K562 (cell line): ENCODE results near the gene TMSB4X. TPM values are rescaled to one million over a fixed set of nuclear protein-coding genes. Genes with fewer than 3 reads are reported as not detected.

Source experiments
- ATAC-seq: fragments of 200-7000 bp; cut with Tn5 transposase; 3 replicates; pipeline ENCODE4 v1.9.1; 2020; ENCODE audit warnings: moderate library complexity
- BruUV-seq: library from RNA; stranded (reverse); fragments of 400-500 nt; replicated peaks from 2 replicates; lab custom pipeline; 2021; lab: Mats Ljungman, UMichigan
- CTCF ChIA-PET: fragments of 300-600 bp; formaldehyde crosslinking; extraction: SDS; loops from one replicate; lab custom pipeline; 2021; ENCODE audit warnings: low intra/inter-chr PET ratio; lab: Yijun Ruan, JAX
- POLR2A ChIA-PET: fragments of 300-600, 350-650 bp; sonication (Branson Sonifier 250); formaldehyde crosslinking; extraction: SDS; loops from one replicate; lab custom pipeline; 2021; ENCODE audit warnings: antibody characterized with exemption, inconsistent platforms; lab: Yijun Ruan, JAX
- DNase-seq, 4 experiments: peaks; one replicate each; pipeline versions ENCODE4 v3.0.0 to v3.0.0-alpha.2; 2011 to 2018; ENCODE audit warnings: low spot score in 3 of 4, mixed read lengths in 3 of 4; ENCODE audit errors: extremely low read depth in 1 of 4
- FAIRE-seq: peaks from 2 replicates; lab custom pipeline; 2011; peaks lifted over from hg19 to GRCh38; lab: Jason Lieb, UNC
- H2AFZ ChIP-seq: 2 replicates; pipeline ENCODE4 v1.6.0; 2011; ENCODE audit warnings: low read depth, low read length, control low read depth, inconsistent platforms
- H3K27ac ChIP-seq: fragments of 200-600 bp; 3 replicates; pipeline ENCODE4 v1.8.0; 2011; ENCODE audit warnings: low read depth, mild to moderate bottlenecking, control low read depth, inconsistent platforms, low read length, moderate library complexity, mixed read lengths; ENCODE audit errors: extremely low read depth
- H3K27me3 ChIP-seq, 2 experiments: fragments of 300-600 bp in 1 of 2; 2 replicates in 1 of 2; 3 replicates in 1 of 2; pipeline versions ENCODE4 v1.6.0 to v1.8.0; 2011; ENCODE audit warnings: inconsistent platforms in 2 of 2, low read length in 2 of 2, mild to moderate bottlenecking in 1 of 2, mixed read lengths in 1 of 2, moderate library complexity in 1 of 2; ENCODE audit not compliant: control insufficient read depth in 2 of 2, insufficient read depth in 2 of 2
- H3K36me3 ChIP-seq: fragments of 300-600 bp; 3 replicates; pipeline ENCODE4 v1.8.0; 2011; ENCODE audit warnings: mild to moderate bottlenecking, low read length, inconsistent platforms; ENCODE audit not compliant: control insufficient read depth, insufficient read depth
- H3K4me1 ChIP-seq, 2 experiments: fragments of 200-600 bp in 1 of 2; replicated peaks in 1 of 2; 2 replicates in 1 of 2; 3 replicates in 1 of 2; pipeline versions ENCODE4 v1.5.1 to v1.8.0; 2011; ENCODE audit warnings: inconsistent platforms in 2 of 2, low read length in 2 of 2, mild to moderate bottlenecking in 1 of 2, mixed read lengths in 1 of 2, moderate library complexity in 1 of 2; ENCODE audit not compliant: control insufficient read depth in 2 of 2, insufficient read depth in 2 of 2
- H3K4me2 ChIP-seq: 2 replicates; pipeline ENCODE4 v1.6.1; 2011; ENCODE audit warnings: low read length, control low read depth, inconsistent platforms, mixed read lengths; ENCODE audit not compliant: insufficient read depth
- H3K4me3 ChIP-seq: fragments of 200-600 bp; sonication (generic), shearing (Covaris generic); 2 replicates; pipeline ENCODE4 v1.5.1; 2016; ENCODE audit warnings: control low read depth, inconsistent platforms
- H3K79me2 ChIP-seq: fragments of 200-600 bp; 3 replicates; pipeline ENCODE4 v1.8.0; 2011; ENCODE audit warnings: low read length, inconsistent platforms; ENCODE audit not compliant: control insufficient read depth, insufficient read depth
- H3K9ac ChIP-seq, 2 experiments: 2 replicates each; pipeline versions ENCODE4 v1.6.0 to v1.6.1; 2011; ENCODE audit warnings: low read depth in 2 of 2, low read length in 2 of 2, control low read depth in 1 of 2, inconsistent platforms in 1 of 2, mild to moderate bottlenecking in 1 of 2, mixed read lengths in 1 of 2; ENCODE audit not compliant: insufficient read depth in 1 of 2
- H3K9me1 ChIP-seq: one replicate; pipeline ENCODE4 v1.6.0; 2011; ENCODE audit warnings: inconsistent platforms, mild to moderate bottlenecking, low read length, moderate library complexity; ENCODE audit not compliant: control insufficient read depth, insufficient read depth
- H3K9me3 ChIP-seq: replicated peaks from 2 replicates; pipeline ENCODE4 v1.5.1; 2011; ENCODE audit warnings: low read depth, low read length, inconsistent platforms; ENCODE audit not compliant: control insufficient read depth, insufficient read depth
- H4K20me1 ChIP-seq: replicated peaks from 2 replicates; pipeline ENCODE4 v1.6.1; 2011; ENCODE audit warnings: low read length, inconsistent platforms, mixed read lengths; ENCODE audit not compliant: control insufficient read depth, insufficient read depth
- ATF2 ChIP-seq: sonication (generic); formaldehyde crosslinking; IDR thresholded peaks from 2 replicates; pipeline ENCODE4 v1.8.1; 2022; ENCODE audit warnings: missing genetic modification reagents
- E2F6 ChIP-seq, 2 experiments: IDR thresholded peaks; 2 replicates each; pipeline ENCODE4 v1.6.1; 2011; ENCODE audit warnings: borderline replicate concordance in 1 of 2, control low read depth in 1 of 2, low read depth in 1 of 2, low read length in 1 of 2, mild to moderate bottlenecking in 1 of 2, mixed read lengths in 1 of 2, moderate library complexity in 1 of 2; ENCODE audit not compliant: insufficient read depth in 1 of 2, insufficient read length in 1 of 2, poor library complexity in 1 of 2, severe bottlenecking in 1 of 2; ENCODE audit errors: extremely low read depth in 1 of 2
- MCM3 ChIP-seq: fragments of 450-650 bp; IDR thresholded peaks from 2 replicates; pipeline ENCODE4 v1.6.1; 2016
- SP1 ChIP-seq: sonication (generic); formaldehyde crosslinking; IDR thresholded peaks from 2 replicates; pipeline ENCODE4 v1.8.1; 2022; ENCODE audit warnings: mild to moderate bottlenecking, missing genetic modification reagents
- STAG1 ChIP-seq: sonication (generic); formaldehyde crosslinking; IDR thresholded peaks from 2 replicates; pipeline ENCODE4 v1.5.0; 2020; ENCODE audit warnings: missing genetic modification reagents, borderline replicate concordance
- ZC3H8 ChIP-seq: fragments of 450-650 bp; IDR thresholded peaks from 2 replicates; pipeline ENCODE4 v1.6.1; 2017
- WGBS: fragments of 100-300 bp; shearing (Covaris generic); methylation state at CpG from one replicate; pipeline ENCODE4 v1.1.6; 2016; ENCODE audit warnings: low coverage, mixed read lengths; ENCODE audit not compliant: insufficient coverage; ENCODE audit errors: missing lambda C conversion rate; 5-methylcytosine and 5-hydroxymethylcytosine counted together
- in situ Hi-C: fragments of 300-500 bp; cut with MboI; formaldehyde crosslinking; loops from 4 replicates; pipeline ENCODE4 v1.15.0; 2018; ENCODE audit warnings: inconsistent platforms, mixed read lengths
- intact Hi-C: fragments of 100-400 bp; cut with micrococcal nuclease; formaldehyde crosslinking; loops from 2 replicates; pipeline ENCODE4 v1.14.2; 2022
- polyA plus RNA-seq, 8 experiments: library from polyadenylated mRNA; depleted of rRNA in 4 of 8; stranded (reverse) in 5 of 8; unstranded in 3 of 8; fragments of >200 nt; fragmentation: Nextera tagmentation in 2 of 8; fragmentation: Illumina TruSeq in 1 of 8; extraction: Ambion mirVana in 2 of 8; extraction: Trizol in 1 of 8; gene quantifications; 2 replicates each; pipeline versions ENCODE4 v1.2.1 to v1.2.3, GENCODE V29; 2011 to 2014; ENCODE audit warnings: inconsistent platforms in 1 of 8, missing spikeins in 1 of 8
- total RNA-seq, 7 experiments: library from RNA; depleted of rRNA in 6 of 7; stranded (reverse); fragments of >200 nt in 6 of 7; fragmentation: Illumina TruSeq in 2 of 7; extraction: Trizol in 2 of 7; gene quantifications; 2 replicates each; pipeline versions ENCODE4 v1.2.1 to v1.2.3, GENCODE V29; 2011 to 2021; ENCODE audit warnings: low replicate concordance in 1 of 7

Gene TMSB4X
- total and polyA plus RNA-seq, 9 of the 15 experiments (the other 6 are each of a cell fraction or from before 2014, with no cell fraction given): 1,035 to 2,035 (median 1,529) TPM

- Histone ChIP-seq H3K4me1 (no peaks in the 10 kb centered on the region; a peak in 1 of 5 replicates), H3K9ac (no peak overlapping the region), H3K79me2 (no peaks in the 10 kb centered on the region), H3K4me3 (no peak overlapping the region), H3K9me3 (no peaks in the 10 kb centered on the region), H3K4me2 (no peak overlapping the region), H3K9me1 (no peaks in the 10 kb centered on the region), H3K27me3 (no peaks in the 10 kb centered on the region), H3K36me3 (no peaks in the 10 kb centered on the region), H3K27ac (no peak overlapping the region), H4K20me1 (no peaks in the 10 kb centered on the region), H2AFZ (no peak overlapping the region)
- TF ChIP-seq STAG1 (CRISPR knock-in tag) (no peak), SP1 (CRISPR knock-in tag) (no peak), MCM3 (no peak), E2F6 (IDR thresholded peaks at IDR 0.05; ENCODE audit: borderline replicate concordance in 1 of 2, extremely low read depth in 1 of 2, insufficient read depth in 1 of 2, insufficient read length in 1 of 2, low read depth in 1 of 2, low read length in 1 of 2, poor library complexity in 1 of 2, severe bottlenecking in 1 of 2) (no peak), ZC3H8 (no peak), ATF2 (no peak)
- no peak for DNase-seq
- ATAC-seq: no peak
- no TSS peak for BruUV-seq
- POLR2A ChIA-PET: interaction anchor here (0.6 kb wide), 1 partner anchor 33 kb away, joined by 3 read pairs; the partner anchor contains the start of gene TMSB4X
- FAIRE-seq: no peak
- 42% methylated on average over 2 of the region's 2 CpGs for WGBS
- in situ Hi-C loops: no loop called here
- CTCF ChIA-PET: no interaction called here
- intact Hi-C loops: no loop called here
Observed at GRCh38 chrX:13007519-13008188, 32.7 kb downstream of the TMSB4X start.
